C4-2B (cell line): ENCODE results near the gene FEZ2.

ENCODE experiments used
- CTCF ChIP-seq: fragments of 450-650 bp; conservative IDR thresholded peaks from 2 replicates; pipeline ENCODE4 v1.5.1; 2017; ENCODE audit warnings: mild to moderate bottlenecking
- ZFX ChIP-seq: fragments of 450-650 bp; IDR thresholded peaks from 2 replicates; pipeline ENCODE4 v1.6.1; 2017

DNA sequence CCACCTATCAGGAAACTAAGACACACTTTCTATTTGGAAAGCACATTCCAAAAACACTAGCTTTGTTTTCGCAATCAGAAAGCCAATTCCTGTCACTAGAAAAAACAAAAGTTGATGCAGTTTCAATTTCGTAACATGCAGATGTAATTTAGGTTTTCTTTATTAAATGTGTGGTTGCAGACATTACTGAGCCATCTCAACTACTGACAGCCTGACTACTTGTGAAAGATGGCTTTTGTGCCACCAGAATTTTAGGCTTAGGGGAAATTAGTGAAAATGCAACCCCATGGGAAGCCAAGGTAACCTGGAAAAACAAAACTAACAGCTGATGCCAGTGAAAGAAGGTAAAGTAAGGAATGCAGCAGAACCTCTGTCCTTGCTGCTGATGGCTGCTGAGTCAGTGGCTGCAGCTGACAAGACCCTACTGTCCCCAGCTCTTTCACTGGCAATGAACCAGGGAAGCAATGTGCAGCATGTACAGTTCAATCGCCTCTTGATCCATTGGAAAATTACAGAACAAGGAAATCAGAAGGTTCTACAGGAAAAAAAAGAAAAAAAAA is 34.9 kb downstream of the FEZ2 start:
- TF ChIP-seq CTCF, result no peak
- no peak for TF ChIP-seq ZFX
